ENCODE results near the gene SERINC5.
"Not testable (repeated sequence)": the region's sequence is repeated elsewhere in the genome, so short reads cannot be mapped to it uniquely, and the experiment has no call there.

SERINC5 gene

GRCh38 chr5:80125962-80126480, 129.8 kb downstream of the SERINC5 start:
- DNase-seq, result no peak

GRCh38 chr5:80125022-80125961, 130.6 kb downstream of the SERINC5 start:
- DNase-seq, result no peak

GRCh38 chr5:80124121-80124918, 131.5 kb downstream of the SERINC5 start:
- DNase-seq, result no peak

- DNase-seq, result no peak
Measured at GRCh38 chr5:80122579-80122978, 133.3 kb downstream of the SERINC5 start.

GRCh38 chr5:80119372-80119771, 136.5 kb downstream of the SERINC5 start:
- no peak for DNase-seq

- DNase-seq, result no peak
Measured at GRCh38 chr5:80117446-80117845, 138.4 kb downstream of the SERINC5 start.

GRCh38 chr5:80116465-80116864, 139.4 kb downstream of the SERINC5 start:
- DNase-seq, result no peak

- DNase-seq, result no peak
Measured at GRCh38 chr5:80116000-80116399, 139.8 kb downstream of the SERINC5 start.

- no peak for DNase-seq
Measured at GRCh38 chr5:80114860-80115259, 141.0 kb downstream of the SERINC5 start.

GRCh38 chr5:80111376-80111990, 144.4 kb downstream of the SERINC5 start:
- DNase-seq, result not testable (repeated sequence)

GRCh38 chr5:80109646-80110478, 146.0 kb downstream of the SERINC5 start:
- peak; percentile 20 for DNase-seq

GRCh38 chr5:80106916-80107315, 148.9 kb downstream of the SERINC5 start:
- DNase-seq, result no peak

- no peak for DNase-seq
Measured at GRCh38 chr5:80105698-80106439, 150.0 kb downstream of the SERINC5 start.

- DNase-seq, result no peak
Measured at GRCh38 chr5:80103371-80103770, 152.5 kb downstream of the SERINC5 start.

GRCh38 chr5:80101993-80102392, 153.9 kb downstream of the SERINC5 start:
- DNase-seq, result no peak

GRCh38 chr5:80097451-80097850, 158.4 kb downstream of the SERINC5 start:
- no peak for DNase-seq

- DNase-seq, result no peak
Measured at GRCh38 chr5:80094236-80094738, 161.6 kb downstream of the SERINC5 start.

- DNase-seq, result no peak
Measured at GRCh38 chr5:80093796-80094195, 162.1 kb downstream of the SERINC5 start.

GRCh38 chr5:80092486-80093107, 163.3 kb downstream of the SERINC5 start:
- no peak for DNase-seq

- DNase-seq, result peak; percentile 42
Measured at GRCh38 chr5:80091792-80092192, 164.1 kb downstream of the SERINC5 start.

GRCh38 chr5:80090884-80091166, 165.0 kb downstream of the SERINC5 start:
- DNase-seq, result no peak

Data from NCI-H1436 (cell line).